ENCODE results near the gene JUN. TPM values are rescaled to one million over a fixed set of nuclear protein-coding genes. Genes with fewer than 3 reads are reported as not detected.

Gene JUN
- total RNA-seq, 2 experiments from 2014 or later = 26.1 to 26.3 TPM

DNA sequence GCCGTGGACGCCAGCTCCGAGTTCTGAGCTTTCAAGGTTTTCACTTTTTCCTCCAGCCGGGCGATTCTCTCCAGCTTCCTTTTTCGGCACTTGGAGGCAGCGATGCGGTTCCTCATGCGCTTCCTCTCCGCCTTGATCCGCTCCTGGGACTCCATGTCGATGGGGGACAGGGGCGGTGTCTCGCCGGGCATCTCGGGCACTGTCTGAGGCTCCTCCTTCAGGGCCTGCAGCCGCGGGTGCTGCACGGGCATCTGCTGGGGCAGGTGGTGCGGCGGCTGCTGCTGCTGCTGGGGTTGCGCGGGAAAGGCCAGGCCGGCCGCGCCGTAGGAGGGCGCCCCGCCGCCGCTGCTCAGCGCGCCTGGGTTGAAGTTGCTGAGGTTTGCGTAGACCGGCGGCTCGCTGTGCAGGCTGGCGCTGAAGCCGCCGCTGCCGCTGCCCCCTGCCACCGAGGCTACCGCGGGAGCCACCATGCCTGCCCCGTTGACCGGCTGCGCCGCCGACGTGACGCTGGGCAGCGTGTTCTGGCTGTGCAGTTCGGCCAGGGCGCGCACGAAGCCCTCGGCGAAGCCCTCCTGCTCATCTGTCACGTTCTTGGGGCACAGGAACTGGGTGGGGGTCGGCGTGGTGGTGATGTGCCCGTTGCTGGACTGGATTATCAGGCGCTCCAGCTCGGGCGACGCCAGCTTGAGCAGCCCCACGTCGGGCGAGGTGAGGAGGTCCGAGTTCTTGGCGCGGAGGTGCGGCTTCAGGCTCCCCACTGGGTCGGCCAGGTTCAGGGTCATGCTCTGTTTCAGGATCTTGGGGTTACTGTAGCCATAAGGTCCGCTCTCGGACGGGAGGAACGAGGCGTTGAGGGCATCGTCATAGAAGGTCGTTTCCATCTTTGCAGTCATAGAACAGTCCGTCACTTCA lies 1.4 kb downstream of the JUN start:
- Mint-ChIP-seq H3K27me3 (peaks cover 3% of the 10 kb centered on the region), H3K4me1 (peaks cover 26% of the 10 kb centered on the region), H3K27ac (peak overlapping the region; percentile 96), H3K9me3 (peaks cover 2% of the 10 kb centered on the region), H3K36me3 (peaks cover 24% of the 10 kb centered on the region), H3K4me3 (peak overlapping the region; percentile 92)
- DNase-seq = peak; percentile 70

GRCh38 chr1:58781541-58782177 lies 2.2 kb downstream of the JUN start:
- peak; percentile 63 for DNase-seq
- peaks cover 19% of the 10 kb centered on the region for H3K36me3 Mint-ChIP-seq
- H3K4me1 Mint-ChIP-seq = peaks cover 23% of the 10 kb centered on the region
- H3K9me3 Mint-ChIP-seq = no peaks in the 10 kb centered on the region
- peak overlapping the region; percentile 65 for H3K27ac Mint-ChIP-seq
- H3K4me3 Mint-ChIP-seq = peak overlapping the region; percentile 92
- peaks cover 3% of the 10 kb centered on the region for H3K27me3 Mint-ChIP-seq

DNA sequence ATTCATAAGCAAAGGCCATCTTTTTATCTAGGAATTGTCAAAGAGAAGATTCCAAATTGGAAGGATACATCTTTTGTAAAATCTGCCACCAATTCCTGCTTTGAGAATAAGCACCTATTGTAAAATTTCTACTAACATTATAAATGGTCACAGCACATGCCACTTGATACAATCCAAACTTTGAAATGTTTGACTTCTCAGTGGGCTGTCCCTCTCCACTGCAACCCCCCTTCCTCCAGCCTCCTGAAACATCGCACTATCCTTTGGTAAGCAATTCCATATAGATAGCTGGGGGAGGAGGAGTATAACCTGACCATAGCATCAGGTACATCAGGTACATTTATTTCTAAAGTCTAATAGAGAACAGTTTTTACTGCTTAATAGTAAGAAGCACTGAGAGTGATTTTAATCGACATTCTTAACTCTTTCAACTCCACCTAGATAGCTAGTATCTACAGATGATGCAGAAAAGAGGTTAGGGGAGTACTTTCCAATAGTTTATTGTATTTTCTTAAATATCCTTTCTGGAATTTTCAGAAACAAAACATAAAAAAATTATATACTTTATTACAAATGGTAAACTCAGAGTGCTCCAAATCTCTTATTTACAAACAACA lies 2.9 kb downstream of the JUN start:
- H3K36me3 Mint-ChIP-seq = peaks cover 19% of the 10 kb centered on the region
- H3K27ac Mint-ChIP-seq = no peak overlapping the region
- DNase-seq = no peak
- H3K4me1 Mint-ChIP-seq = peaks cover 23% of the 10 kb centered on the region
- H3K4me3 Mint-ChIP-seq = peak overlapping the region; percentile 92
- peaks cover 3% of the 10 kb centered on the region for H3K27me3 Mint-ChIP-seq
- H3K9me3 Mint-ChIP-seq = no peaks in the 10 kb centered on the region

GRCh38 chr1:58780411-58780810 lies 3.4 kb downstream of the JUN start:
- Mint-ChIP-seq H3K4me1 (peaks cover 21% of the 10 kb centered on the region), H3K4me3 (peak overlapping the region; percentile 50), H3K36me3 (peaks cover 19% of the 10 kb centered on the region), H3K27me3 (peaks cover 3% of the 10 kb centered on the region), H3K9me3 (no peaks in the 10 kb centered on the region), H3K27ac (no peak overlapping the region)
- DNase-seq = no peak

- Mint-ChIP-seq H3K9me3 (no peaks in the 10 kb centered on the region), H3K4me1 (peaks cover 19% of the 10 kb centered on the region), H3K36me3 (peaks cover 19% of the 10 kb centered on the region), H3K27me3 (peaks cover 3% of the 10 kb centered on the region), H3K4me3 (no peak overlapping the region), H3K27ac (no peak overlapping the region)
- DNase-seq = no peak
Observed at GRCh38 chr1:58779801-58780382, 4.0 kb downstream of the JUN start.

DNA sequence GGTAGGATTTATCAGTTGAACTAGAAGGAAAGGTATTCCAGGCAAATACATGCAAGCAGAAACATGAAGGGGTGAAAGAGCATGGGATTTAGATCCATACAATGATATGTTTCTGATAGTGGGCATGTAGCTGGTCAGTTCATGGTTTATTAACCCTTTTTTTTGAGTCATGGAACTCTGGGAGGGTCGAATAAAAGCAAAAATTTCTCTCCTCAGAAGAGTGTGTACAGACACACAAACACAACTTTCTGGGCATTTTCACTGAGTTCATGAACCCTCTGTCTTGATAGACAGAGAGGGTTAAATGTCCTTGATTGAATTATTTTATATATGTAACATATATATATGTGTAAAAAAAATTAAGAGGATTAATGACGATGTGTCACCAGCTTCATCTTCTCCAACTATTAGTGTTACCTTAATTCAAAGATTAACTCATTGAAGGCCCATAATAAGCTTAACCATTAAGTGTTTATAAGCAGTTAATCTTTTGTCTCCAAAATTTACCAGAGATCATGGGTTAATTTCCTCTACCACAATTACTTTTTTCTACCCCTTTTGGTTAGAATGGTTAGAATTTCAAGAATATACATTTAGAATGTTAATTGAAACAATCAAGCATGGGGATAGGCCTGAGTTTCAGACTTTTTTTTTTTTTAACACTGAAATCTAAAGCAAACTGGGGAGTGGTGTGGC lies 4.6 kb downstream of the JUN start:
- H3K4me1 Mint-ChIP-seq = peaks cover 18% of the 10 kb centered on the region
- H3K27ac Mint-ChIP-seq = no peak overlapping the region
- H3K4me3 Mint-ChIP-seq = no peak overlapping the region
- peaks cover 19% of the 10 kb centered on the region for H3K36me3 Mint-ChIP-seq
- DNase-seq = no peak
- no peaks in the 10 kb centered on the region for H3K9me3 Mint-ChIP-seq
- peaks cover 3% of the 10 kb centered on the region for H3K27me3 Mint-ChIP-seq

DNA sequence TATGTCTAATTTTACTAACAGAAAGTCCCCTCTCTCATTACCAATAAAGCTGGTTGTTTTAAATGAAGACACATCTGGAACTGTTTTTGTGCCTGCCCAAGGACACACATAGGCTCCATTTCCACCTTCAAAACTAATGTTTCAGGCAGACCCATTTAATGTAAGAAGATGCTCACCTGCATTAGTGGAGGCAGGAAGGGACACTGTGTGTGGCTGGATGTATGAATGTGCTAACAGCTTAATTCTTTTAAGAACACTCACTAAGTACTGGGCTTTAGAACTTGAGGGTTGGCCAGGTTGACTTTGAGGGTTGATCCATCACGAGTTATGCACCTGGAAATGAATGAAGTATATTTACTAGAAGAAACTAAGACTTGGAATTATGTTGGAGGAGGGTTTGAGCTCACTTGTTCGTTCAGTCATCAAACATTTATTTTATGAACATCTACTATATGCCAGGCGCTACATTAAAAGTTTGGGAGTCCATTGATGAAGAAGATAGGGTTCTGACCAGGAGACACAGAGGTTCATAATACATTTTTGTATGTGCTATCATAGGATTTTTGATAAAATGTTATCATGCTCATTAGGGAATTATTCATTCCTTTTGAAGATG lies 5.4 kb downstream of the JUN start:
- no peak overlapping the region for H3K27ac Mint-ChIP-seq
- H3K4me1 Mint-ChIP-seq = peaks cover 25% of the 10 kb centered on the region
- peaks cover 19% of the 10 kb centered on the region for H3K36me3 Mint-ChIP-seq
- no peak for DNase-seq
- H3K27me3 Mint-ChIP-seq = peaks cover 3% of the 10 kb centered on the region
- no peak overlapping the region for H3K4me3 Mint-ChIP-seq
- H3K9me3 Mint-ChIP-seq = no peaks in the 10 kb centered on the region

GRCh38 chr1:58774027-58774426 lies 9.8 kb downstream of the JUN start:
- Mint-ChIP-seq H3K27me3 (peaks cover 3% of the 10 kb centered on the region), H3K4me3 (no peak overlapping the region), H3K4me1 (peaks cover 12% of the 10 kb centered on the region), H3K9me3 (no peaks in the 10 kb centered on the region), H3K27ac (no peak overlapping the region), H3K36me3 (no peaks in the 10 kb centered on the region)
- no peak for DNase-seq

DNA sequence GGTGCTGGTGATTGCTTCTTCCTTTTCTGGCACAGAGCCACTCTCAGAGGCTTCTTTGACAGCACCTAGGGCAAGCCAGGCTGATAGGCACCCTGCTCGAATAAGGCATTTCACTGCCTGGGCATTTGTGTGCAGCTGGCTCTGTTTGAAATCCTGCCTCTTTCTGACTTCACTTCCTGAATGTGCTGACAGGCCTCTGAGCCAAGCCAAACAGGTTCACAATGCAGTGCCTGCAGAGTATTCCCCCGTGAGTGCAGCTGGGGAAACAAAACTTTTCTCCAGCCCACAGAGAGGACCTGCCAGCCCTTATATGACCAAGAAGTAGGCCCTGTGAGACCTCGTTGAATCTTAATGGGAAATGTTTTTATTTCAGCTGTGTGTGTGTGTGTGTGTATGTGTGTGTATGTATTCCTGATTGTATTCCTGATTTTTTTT lies 10.4 kb downstream of the JUN start:
- no peak overlapping the region for H3K27ac Mint-ChIP-seq
- no peaks in the 10 kb centered on the region for H3K9me3 Mint-ChIP-seq
- no peak for DNase-seq
- H3K27me3 Mint-ChIP-seq = peaks cover 3% of the 10 kb centered on the region
- H3K4me3 Mint-ChIP-seq = no peak overlapping the region
- no peaks in the 10 kb centered on the region for H3K36me3 Mint-ChIP-seq
- peaks cover 12% of the 10 kb centered on the region for H3K4me1 Mint-ChIP-seq

GRCh38 chr1:58769809-58770320 lies 14.0 kb downstream of the JUN start:
- H3K27ac Mint-ChIP-seq = no peak overlapping the region
- no peak for DNase-seq
- peaks cover 3% of the 10 kb centered on the region for H3K27me3 Mint-ChIP-seq
- H3K36me3 Mint-ChIP-seq = no peaks in the 10 kb centered on the region
- H3K4me3 Mint-ChIP-seq = no peak overlapping the region
- peaks cover 12% of the 10 kb centered on the region for H3K4me1 Mint-ChIP-seq
- no peaks in the 10 kb centered on the region for H3K9me3 Mint-ChIP-seq

GRCh38 chr1:58768971-58769808 lies 14.7 kb downstream of the JUN start:
- Mint-ChIP-seq H3K9me3 (no peaks in the 10 kb centered on the region), H3K4me1 (peaks cover 12% of the 10 kb centered on the region), H3K27me3 (peaks cover 3% of the 10 kb centered on the region), H3K36me3 (no peaks in the 10 kb centered on the region), H3K4me3 (no peak overlapping the region), H3K27ac (no peak overlapping the region)
- peak; percentile 15 for DNase-seq

DNA sequence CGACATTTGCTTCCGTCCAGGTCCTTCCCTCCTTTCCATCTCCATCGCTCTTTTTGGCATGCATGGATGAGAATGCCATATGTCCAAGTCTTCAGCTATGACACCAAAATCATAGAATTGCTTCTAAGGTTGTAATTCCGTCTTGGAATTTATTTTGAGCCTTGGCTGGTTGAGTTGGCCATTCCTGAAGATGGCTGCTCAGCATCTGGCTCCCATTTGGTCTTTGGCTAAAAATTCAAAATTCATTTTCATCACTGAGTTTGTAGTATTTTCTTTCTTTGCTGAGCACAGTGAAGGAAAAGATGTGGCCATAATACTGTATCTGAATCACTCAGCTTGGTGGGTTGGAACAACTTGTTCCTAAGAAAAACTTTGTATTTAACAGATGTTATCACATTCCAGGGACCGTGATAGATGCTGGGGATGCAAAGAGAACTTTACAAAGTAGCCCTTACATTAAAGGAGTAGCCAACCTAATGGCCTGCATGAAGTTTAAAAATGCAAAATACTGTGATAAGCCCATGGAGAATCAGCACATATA lies 15.6 kb downstream of the JUN start:
- H3K27me3 Mint-ChIP-seq = peaks cover 11% of the 10 kb centered on the region
- no peaks in the 10 kb centered on the region for H3K36me3 Mint-ChIP-seq
- no peak overlapping the region for H3K4me3 Mint-ChIP-seq
- DNase-seq = no peak
- peaks cover 3% of the 10 kb centered on the region for H3K4me1 Mint-ChIP-seq
- H3K27ac Mint-ChIP-seq = no peak overlapping the region
- no peaks in the 10 kb centered on the region for H3K9me3 Mint-ChIP-seq

- no peaks in the 10 kb centered on the region for H3K4me1 Mint-ChIP-seq
- DNase-seq = no peak
- H3K4me3 Mint-ChIP-seq = no peak overlapping the region
- H3K36me3 Mint-ChIP-seq = no peaks in the 10 kb centered on the region
- H3K27ac Mint-ChIP-seq = no peak overlapping the region
- peaks cover 12% of the 10 kb centered on the region for H3K27me3 Mint-ChIP-seq
- no peaks in the 10 kb centered on the region for H3K9me3 Mint-ChIP-seq
Observed at GRCh38 chr1:58767143-58767542, 16.7 kb downstream of the JUN start.
